Neural crest cell (in vitro differentiated cells): ENCODE results near the gene STOML3. TPM values are rescaled to one million over a fixed set of nuclear protein-coding genes. Genes with fewer than 3 reads are reported as not detected.
A peak's percentile ranks its signal among the peaks of the same experiment; 100 is the strongest.

Experiments
- DNase-seq: peaks from one replicate; pipeline ENCODE4 v3.0.0; 2021; ENCODE audit warnings: low read depth, mixed read lengths, low spot score
- H3K27ac Mint-ChIP-seq: one replicate; pipeline ENCODE4 v1.8.0; 2021; ENCODE audit warnings: mild to moderate bottlenecking, mixed read lengths; ENCODE audit not compliant: unreplicated experiment
- H3K27me3 Mint-ChIP-seq: 2 replicates; pipeline ENCODE4 v1.8.0; 2021; ENCODE audit warnings: low read depth, mild to moderate bottlenecking, mixed read lengths
- H3K36me3 Mint-ChIP-seq: 2 replicates; pipeline ENCODE4 v1.8.0; 2021; ENCODE audit warnings: low read depth, mild to moderate bottlenecking, mixed read lengths
- H3K4me1 Mint-ChIP-seq: 2 replicates; pipeline ENCODE4 v1.8.0; 2021; ENCODE audit warnings: mixed read lengths
- H3K4me3 Mint-ChIP-seq: one replicate; pipeline ENCODE4 v1.8.0; 2021; ENCODE audit warnings: mild to moderate bottlenecking, mixed read lengths
- H3K9me3 Mint-ChIP-seq: 2 replicates; pipeline ENCODE4 v1.8.0; 2021; ENCODE audit warnings: mixed read lengths
- CTCF ChIP-seq: fragments of 200-600 bp; sonication (generic); conservative IDR thresholded peaks from 2 replicates; pipeline ENCODE4 v1.5.0; 2021; ENCODE audit warnings: antibody characterized with exemption, mild to moderate bottlenecking
- total RNA-seq: library from RNA; stranded (reverse); gene quantifications from 2 replicates; pipeline ENCODE4 v1.2.1, GENCODE V29; 2021

The STOML3 gene
- total RNA-seq, 1 donor from 2014 or later = not detected

- Mint-ChIP-seq H3K27ac (peak overlapping the region; percentile 100), H3K4me3 (peak overlapping the region; percentile 90), H3K9me3 (no peaks in the 10 kb centered on the region), H3K27me3 (no peaks in the 10 kb centered on the region), H3K4me1 (peaks cover 55% of the 10 kb centered on the region), H3K36me3 (no peaks in the 10 kb centered on the region)
- TF ChIP-seq CTCF = no peak
- no peak for DNase-seq
These were observed 46.8 kb upstream of the STOML3 start for GRCh38 chr13:39037410-39037879.

GRCh38 chr13:39036212-39036611 lies 45.6 kb upstream of the STOML3 start:
- no peaks in the 10 kb centered on the region for H3K36me3 Mint-ChIP-seq

GRCh38 chr13:39035799-39036198 lies 45.2 kb upstream of the STOML3 start:
- H3K4me3 Mint-ChIP-seq = peak overlapping the region; percentile 90
- no peak overlapping the region for H3K27ac Mint-ChIP-seq
- TF ChIP-seq CTCF = no peak
- H3K9me3 Mint-ChIP-seq = no peaks in the 10 kb centered on the region
- H3K4me1 Mint-ChIP-seq = peaks cover 58% of the 10 kb centered on the region
- no peaks in the 10 kb centered on the region for H3K27me3 Mint-ChIP-seq
- DNase-seq = no peak
- no peaks in the 10 kb centered on the region for H3K36me3 Mint-ChIP-seq

More at GRCh38 chr13:39036212-39036611, 45.6 kb upstream of the STOML3 start:
- no peak for DNase-seq
- peak overlapping the region; percentile 90 for H3K4me3 Mint-ChIP-seq
- H3K4me1 Mint-ChIP-seq = peaks cover 60% of the 10 kb centered on the region
- H3K9me3 Mint-ChIP-seq = no peaks in the 10 kb centered on the region
- no peaks in the 10 kb centered on the region for H3K27me3 Mint-ChIP-seq
- no peak overlapping the region for H3K27ac Mint-ChIP-seq
- TF ChIP-seq CTCF = no peak

GRCh38 chr13:39035204-39035603 lies 44.6 kb upstream of the STOML3 start:
- Mint-ChIP-seq H3K4me3 (peak overlapping the region; percentile 90), H3K4me1 (peaks cover 52% of the 10 kb centered on the region), H3K27me3 (no peaks in the 10 kb centered on the region), H3K27ac (no peak overlapping the region), H3K36me3 (no peaks in the 10 kb centered on the region), H3K9me3 (no peaks in the 10 kb centered on the region)
- no peak for TF ChIP-seq CTCF
- DNase-seq = no peak

- peaks cover 46% of the 10 kb centered on the region for H3K4me1 Mint-ChIP-seq
- H3K36me3 Mint-ChIP-seq = no peaks in the 10 kb centered on the region
- no peak overlapping the region for H3K27ac Mint-ChIP-seq
- H3K27me3 Mint-ChIP-seq = no peaks in the 10 kb centered on the region
- DNase-seq = no peak
- peak overlapping the region; percentile 90 for H3K4me3 Mint-ChIP-seq
- no peaks in the 10 kb centered on the region for H3K9me3 Mint-ChIP-seq
- no peak for TF ChIP-seq CTCF
These were observed 43.5 kb upstream of the STOML3 start for GRCh38 chr13:39034085-39034484.
